Measurements from ENCODE around the gene COLEC11. TPM values are rescaled to one million over a fixed set of nuclear protein-coding genes. Genes with fewer than 3 reads are reported as not detected.

COLEC11 gene
- total RNA-seq, 1 donor, result not detected

DNA sequence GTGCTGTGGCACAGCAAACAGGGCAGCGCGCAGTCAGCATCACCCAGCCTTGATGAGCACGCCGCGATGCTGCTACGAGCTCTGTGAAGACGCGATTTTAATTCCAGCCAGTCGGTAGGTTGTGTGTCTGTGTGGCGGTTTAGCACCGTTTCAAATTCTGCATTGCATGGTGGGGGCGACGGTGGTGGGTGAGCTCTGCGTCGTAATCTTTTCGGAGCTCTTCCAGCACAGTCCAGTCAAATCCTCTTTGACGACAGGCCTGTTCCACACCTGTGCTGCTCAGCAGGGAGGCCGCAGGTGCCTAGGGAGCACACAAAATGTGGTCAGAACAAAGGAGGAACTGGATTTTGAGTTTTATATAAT is 71.7 kb downstream of the COLEC11 start:
- no peak for DNase-seq (ENCODE audit: low read depth in 2 of 3, low spot score in 2 of 3)

DNA sequence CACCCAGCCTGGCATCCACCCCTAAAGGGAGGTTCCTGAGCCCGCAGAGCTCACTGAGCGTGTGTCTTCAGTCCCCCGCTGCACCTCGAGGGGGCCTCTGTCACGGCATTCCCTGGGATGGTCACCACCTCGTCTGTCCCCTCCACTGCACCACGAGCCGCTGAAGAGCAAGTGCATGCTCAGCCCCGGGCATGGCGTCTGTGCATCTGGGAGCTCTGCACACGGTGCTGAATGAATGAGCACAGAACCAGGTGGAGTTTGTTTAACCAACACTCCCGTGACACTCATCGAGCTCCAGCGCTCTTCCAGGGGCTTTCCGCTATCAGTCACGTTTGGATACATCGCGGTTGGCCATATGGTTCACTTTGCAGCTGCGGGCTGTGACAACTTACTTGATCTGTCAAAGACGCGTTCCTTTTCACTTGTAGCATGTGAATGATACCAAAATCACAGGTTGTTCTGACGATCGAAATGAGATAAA is 72.3 kb downstream of the COLEC11 start:
- DNase-seq (ENCODE audit: low read depth in 2 of 3, low spot score in 2 of 3), result no peak

DNA sequence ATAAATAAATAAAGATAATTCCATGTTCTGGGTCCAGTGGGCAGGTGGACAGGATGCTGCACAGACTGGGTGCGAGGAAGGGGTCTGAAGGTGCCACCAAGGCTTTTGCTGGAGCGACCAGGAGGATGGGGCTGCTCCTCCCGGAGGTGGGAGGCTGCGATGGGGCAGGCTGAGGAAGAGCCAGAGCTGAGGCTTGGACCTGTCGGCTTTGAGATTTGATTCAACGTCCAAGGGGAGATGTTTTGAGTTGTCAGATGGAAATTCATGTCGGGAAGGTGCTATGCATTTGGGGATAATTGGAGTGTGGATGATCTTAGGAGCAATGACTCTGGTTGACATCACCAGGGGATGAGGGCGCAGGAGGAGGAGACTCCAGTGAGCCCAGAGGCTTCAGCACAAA is 74.7 kb downstream of the COLEC11 start:
- DNase-seq (ENCODE audit: low read depth in 2 of 3, low spot score in 2 of 3), result no peak

DNA sequence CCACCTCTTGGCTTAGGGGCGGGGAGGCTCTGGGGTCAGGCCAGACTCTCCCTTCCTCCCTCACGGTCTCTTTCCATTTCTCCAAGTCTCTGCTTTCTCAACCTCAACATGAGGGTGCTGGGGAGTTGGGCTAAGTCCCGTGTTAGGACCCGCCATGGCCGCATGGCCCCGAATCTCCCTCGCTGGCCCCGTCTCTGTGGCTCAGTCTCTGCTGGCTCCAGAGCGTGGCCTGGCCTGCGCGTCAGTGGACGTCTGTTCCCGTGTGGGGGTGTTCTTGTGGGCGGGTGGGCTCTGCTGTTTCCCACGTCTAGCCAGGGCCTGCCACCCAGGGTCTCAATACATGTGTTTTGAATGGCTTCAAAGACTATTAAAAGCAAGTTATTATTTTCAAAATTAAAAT is 75.5 kb downstream of the COLEC11 start:
- DNase-seq (ENCODE audit: low read depth in 2 of 3, low spot score in 2 of 3), result no peak

DNA sequence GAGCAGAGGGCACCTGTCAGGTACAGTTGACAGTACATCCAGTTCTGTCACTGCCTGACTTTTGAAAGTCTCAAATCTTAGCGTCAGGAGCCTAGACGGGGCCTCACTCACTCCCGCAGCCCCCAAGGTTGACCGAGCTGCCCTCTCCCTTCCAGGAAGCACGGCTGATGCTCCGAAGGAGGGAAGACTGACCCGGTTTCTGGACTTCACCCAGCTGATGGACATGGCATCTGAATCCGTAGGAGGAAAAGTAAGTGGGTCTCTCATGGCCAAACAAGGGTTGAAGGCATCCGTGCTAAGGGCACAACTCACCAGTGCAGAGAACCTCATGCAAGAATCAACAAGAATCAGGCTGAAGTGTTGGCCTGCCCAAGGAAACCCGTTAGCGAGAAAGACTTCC is 76.0 kb downstream of the COLEC11 start:
- no peak for DNase-seq (ENCODE audit: low read depth in 2 of 3, low spot score in 2 of 3)

DNA sequence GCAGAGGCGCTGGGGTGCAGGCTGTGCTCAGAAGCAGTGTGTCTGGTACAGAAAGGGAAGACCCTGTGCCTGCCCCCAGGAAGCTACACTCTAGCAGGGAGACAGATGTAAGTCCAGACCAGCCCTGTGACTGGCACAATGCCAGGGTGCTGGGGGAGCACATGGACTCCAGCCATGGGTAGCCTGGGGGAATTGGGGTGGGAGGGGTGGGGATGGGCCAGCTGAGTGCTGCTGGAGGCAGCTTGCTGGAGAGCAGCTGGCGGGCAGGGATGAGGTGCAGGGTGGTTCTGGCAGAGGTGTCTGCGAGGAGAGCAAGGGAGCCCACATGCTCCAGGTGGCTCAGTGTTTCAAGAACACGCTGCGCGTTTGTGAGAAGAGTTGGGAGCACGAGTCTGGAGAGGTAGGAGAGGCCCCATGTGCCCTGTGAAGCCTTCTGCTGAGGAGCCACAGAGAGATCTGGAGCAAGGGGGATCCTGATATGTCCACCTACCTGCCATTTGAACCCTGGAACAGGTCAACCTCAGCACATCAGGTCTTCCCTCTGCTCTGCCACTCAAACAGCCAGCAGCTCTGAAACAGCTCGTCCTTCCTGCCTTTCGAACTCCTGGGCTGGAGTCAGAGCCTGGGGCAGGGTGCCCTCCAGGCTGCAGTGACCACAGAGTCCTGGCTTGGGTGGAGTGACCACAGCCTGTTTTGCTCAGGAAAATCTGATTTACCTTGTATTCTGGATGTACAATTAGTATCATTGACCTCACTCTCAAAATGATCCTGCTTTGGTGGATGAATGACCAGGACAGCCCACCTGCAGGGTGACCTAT is 78.2 kb downstream of the COLEC11 start:
- DNase-seq (ENCODE audit: low read depth in 2 of 3, low spot score in 2 of 3), result no peak

DNA sequence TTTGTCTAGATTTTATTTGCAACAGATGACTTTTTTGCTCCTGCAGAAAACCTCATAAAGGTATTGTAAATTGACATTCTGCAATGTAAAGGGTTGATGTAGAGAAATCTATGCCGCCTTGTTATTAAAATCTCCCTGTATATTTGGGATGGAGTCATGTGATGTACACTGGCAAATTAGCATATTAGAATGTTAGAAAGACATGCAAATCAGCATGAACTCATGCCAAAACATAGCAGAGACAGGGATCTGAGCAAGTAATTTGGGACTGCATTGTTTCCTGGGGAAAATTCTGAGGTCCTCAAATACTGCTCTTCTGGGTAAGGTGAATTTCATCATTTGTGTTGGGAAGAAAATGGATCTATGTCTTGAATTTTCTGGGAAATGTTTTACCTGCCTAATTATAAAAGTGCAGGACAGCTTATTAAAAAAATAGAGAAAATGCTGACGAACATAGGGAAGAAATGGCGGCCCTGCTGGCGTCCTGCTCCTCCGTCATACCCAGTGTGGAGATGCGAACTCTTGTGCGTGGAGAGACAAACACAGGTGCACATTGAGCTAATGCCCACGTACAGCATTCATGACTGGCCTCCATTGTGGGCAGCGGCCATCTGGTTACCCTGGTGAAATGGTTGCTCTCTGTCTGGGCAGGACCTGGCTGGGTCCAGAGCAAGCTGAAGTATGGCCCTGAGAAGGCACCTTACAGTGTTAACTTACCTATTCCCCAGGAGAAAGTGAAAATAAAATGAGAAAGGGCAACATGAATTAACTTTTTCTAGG is 79.3 kb downstream of the COLEC11 start:
- DNase-seq (ENCODE audit: low read depth in 2 of 3, low spot score in 2 of 3), result no peak

DNA sequence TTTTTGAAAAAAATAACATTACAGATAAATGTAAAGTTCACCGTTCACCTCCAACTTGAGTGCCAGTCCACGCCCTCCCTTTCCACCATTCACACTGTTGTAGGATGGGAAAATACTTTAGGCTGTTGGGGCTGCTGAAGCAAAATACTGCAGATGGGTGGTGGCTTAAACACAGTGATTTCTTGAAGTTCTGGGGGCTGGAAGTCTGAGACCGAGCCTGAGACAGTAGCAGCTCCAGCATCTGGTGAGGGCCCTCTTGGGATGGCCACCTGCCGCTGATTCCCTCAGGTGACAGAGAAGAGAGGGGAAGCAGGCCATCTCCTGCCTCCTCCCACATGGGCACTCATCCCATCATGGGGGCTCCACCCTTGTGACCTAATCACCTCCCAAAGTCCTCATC is 80.8 kb downstream of the COLEC11 start:
- no peak for DNase-seq (ENCODE audit: low read depth in 2 of 3, low spot score in 2 of 3)

DNA sequence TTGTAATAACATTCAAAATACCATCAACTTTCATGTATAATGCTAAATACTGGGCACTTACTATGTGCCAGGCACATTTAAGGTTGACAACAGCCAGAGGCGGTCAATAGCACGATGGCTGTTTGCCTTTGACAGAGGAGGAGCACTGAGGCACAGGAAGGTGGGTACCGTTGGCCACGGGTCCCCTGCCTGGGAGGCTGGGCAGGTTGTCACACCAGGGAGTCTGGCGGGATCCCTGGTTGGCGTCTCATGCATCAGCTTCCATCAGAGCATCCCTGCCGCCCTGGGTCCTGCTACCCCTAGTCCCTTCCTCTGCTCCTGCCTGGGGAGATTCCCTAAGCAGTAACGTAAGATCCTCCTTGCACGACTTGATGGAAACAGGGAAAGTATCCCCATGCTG is 82.5 kb downstream of the COLEC11 start:
- no peak for DNase-seq (ENCODE audit: low read depth in 2 of 3, low spot score in 2 of 3)

DNA sequence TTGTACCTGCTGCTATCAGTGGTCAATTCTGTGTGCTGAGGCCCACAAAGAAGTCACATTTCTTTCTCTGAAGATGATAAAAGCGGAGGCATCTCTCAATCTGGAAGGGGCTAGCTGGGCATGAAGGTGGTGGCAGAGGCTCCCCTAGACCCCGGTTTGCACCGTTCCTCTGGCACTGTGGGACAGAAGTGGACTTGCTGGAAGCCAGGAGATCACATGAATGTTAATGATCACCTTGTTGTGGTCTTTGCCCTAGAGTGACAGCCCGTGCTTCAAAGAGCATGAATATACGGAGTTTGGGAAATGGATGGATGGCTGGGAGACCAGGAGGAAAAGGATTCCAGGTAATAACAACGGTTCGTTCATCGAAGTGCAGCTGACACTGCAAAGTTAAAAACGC is 83.3 kb downstream of the COLEC11 start:
- DNase-seq (ENCODE audit: low read depth in 2 of 3, low spot score in 2 of 3), result no peak

DNA sequence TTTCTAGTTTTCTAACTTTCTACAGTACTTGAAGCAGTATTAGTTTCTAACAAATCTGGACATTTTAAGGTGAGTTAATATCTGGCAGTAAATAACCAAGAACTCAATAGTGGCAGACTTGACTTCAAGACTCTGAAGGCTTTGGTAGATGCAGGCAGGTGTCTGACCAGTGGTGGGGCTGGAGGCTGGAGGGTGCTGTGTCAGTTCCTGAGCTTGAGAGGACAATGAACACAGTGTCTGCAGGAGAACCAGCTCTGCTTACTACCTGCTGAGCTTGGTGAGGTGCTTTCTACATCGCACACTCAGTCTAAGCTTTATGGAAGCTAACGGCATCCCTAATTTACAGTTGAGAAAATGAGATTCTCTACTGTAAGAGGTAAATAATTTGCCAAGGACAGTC is 84.3 kb downstream of the COLEC11 start:
- no peak for DNase-seq (ENCODE audit: low read depth in 2 of 3, low spot score in 2 of 3)

DNA sequence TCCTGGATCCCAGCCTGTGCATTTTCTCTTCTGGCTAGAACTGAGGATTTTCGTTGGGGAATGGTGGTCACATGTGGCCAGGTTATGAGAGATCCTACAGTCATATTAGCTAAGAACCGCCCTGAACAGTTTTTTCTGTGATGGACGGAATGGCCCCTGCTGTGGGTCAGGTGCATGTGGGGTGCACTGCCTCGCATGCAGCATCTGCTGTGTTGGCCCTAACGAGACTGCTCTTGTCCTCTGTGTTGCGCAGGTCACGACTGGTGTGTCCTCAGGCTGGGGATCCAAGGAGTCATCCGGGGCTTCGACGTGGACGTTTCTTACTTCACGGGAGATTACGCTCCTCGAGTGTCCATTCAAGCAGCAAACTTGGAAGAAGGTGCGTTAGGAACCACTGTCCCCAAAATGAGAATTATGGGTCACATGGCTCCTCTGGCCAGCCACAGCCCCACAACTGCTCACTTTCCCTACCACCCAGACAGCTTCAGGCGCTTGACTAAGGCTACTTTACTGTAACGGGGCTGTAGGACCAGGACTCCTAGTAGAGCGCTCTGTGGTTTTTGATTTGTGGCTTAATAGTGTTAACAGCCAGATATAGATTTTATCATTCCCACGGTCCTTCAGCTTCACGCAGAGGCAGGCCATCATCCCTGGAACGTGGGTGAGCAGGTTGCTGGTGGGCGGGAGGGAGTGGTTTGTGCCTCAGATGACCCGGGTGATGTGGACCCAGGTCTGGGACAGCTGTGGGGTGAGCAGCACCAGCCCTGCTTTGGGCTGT is 84.9 kb downstream of the COLEC11 start:
- no peak for DNase-seq (ENCODE audit: low read depth in 2 of 3, low spot score in 2 of 3)

DNA sequence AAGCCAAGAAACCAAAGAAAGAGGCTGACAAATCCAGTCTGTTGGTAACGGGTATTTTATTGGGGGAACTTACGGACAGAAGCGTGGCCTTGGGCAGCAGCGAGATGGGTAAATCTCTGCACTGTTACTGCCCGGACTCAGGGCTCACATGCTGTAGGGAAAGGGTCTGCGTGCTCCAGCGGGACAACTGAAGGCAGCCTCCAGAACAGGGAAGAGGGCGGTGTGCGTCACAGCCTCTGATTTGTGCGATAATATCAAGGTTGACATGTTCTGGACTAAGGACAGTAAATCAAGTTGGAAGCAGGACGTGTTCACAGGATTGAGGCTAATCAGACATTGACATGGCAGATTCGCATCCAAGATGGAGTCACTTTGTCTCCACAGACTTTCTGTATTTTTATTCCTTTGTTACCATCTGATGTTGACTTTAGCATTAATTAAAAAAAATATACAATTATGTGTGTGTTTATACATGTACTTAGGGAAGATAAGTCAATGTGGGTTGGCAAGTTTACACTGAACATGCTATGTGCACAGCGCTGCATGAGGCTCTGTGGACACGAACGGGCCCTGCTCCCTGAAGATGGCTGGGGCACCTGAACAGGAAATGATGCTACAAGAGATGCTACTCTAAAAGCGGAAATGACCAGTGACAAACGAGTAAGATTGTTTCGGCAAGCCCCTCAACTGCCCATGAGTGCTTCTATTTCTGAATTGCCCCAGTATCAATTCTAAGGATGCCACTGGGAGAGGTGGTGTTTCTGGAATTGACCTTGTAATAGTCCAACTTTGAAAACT is 85.8 kb downstream of the COLEC11 start:
- no peak for DNase-seq (ENCODE audit: low read depth in 2 of 3, low spot score in 2 of 3)

DNA sequence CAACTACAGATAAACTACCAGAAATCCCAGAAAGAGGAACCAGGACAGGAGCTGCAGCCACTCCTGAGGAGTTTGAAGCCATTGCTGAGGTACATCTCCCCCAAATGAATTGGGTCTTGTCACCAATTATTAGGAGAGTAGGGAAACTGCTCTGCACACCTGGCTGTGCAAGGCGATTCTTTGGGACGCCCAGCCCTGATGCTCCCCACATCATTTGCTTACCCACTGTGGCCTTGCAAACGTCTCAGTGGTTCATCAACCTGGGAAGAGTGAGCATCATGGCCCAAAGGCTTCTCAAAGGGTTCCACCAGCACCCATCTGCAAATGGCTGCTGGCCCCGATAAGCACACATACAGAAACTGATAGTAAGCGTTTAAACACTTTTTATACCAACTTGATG is 86.7 kb downstream of the COLEC11 start:
- no peak for DNase-seq (ENCODE audit: low read depth in 2 of 3, low spot score in 2 of 3)

DNA sequence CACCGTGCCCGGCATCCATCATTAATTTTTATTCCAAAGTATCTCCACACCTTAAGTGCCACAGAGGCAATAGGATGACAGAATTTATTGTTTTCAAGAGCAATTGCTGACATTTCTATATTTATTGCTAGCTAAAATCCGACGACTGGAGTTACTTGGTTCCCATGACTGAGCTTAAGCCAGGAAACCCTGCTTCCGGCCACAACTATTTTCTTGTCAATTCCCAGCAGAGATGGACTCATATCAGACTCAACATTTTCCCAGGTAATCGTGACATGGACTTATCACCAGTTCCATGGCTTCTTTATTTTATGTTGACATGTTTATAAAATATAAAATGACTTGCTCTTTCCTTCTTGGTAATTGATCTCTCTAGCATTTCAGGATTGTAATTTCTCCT is 87.9 kb downstream of the COLEC11 start:
- no peak for DNase-seq (ENCODE audit: low read depth in 2 of 3, low spot score in 2 of 3)

DNA sequence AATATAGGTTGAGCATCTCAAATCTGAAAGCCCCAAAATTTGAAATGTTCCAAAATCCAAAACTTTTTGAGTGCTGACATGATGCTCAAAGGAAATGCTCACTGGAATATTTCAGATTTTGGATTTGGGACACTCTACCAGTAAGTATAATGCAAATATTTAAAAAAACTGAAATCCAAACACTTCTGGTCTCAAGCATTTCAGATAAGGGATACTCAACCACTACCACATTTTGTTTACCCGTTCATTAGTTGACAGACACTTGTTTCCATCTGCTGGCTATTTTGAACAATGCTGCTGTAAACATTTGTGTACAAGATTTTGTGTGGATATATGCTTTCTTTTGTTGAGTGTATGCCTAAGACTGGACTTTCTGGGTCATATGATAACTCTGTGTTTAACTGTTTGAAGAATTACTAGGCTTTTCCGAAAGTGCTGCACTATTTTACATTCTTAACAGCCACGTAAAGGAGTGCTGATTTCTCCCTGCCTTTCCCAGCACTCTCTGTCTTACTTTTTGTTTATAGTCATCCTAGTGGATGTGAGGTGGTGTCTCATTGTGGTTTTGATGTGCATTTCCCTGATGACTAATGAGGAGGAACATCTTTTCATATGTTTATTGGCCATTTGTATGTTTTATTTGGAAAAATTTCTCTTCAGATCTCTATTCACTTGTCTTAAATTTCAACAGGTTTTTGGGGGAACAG is 89.0 kb downstream of the COLEC11 start:
- DNase-seq (ENCODE audit: low read depth in 2 of 3, low spot score in 2 of 3), result no peak

DNA sequence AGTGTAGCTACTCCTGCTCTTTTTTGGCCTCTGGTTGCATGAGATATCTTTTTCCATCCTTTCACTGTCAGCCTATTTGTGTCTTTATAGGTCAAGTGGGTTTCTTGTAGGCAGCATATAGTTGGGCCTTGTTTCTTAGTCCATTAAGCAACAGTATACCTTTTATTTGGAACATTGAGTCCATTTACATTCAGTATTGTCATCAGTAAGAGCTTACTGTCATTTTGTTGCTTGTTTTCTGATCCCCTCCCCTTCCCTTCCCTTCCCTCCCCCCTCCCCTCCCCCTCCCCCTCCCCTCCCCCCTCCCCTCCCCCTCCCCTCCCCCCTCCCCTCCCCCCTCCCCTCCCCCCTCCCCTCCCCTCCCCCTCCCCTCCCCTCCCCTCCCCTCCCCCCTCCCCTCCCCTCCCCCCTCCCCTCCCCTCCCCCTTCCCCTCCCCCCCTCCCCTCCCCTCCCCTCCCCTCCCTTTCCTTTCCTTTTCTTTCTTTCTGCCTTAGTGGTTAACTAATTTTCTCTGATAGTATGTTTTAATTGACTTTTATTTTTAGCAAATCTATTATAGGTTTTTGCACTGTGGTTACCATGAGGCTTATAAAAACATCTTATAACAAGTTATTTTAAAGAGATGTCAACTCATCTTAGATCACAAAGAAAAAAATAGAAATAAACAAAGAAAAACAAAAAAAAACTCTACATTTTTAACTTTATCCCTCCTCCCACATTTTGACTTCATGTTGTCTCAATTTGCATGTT is 95.3 kb downstream of the COLEC11 start:
- no peak for DNase-seq (ENCODE audit: low read depth in 2 of 3, low spot score in 2 of 3)

DNA sequence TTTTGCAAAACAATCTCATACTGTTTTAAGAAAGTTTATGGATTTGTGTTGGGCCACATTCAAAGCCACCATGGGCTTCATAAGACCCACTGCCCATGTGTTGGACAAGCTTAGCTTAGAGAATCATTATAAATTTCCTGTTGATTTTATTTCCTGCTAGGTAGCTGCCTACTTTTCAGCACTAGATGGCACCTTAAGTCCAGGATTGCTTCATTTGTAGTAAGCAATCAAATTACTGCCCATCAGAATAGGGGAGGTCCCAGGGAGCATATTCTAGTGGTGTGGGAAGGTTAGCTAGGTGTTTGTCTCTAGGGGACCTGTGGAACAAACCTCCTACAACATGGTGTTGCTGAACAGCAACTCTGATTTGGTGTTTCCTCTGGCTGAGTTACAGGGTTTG is 97.5 kb downstream of the COLEC11 start:
- peak in 2 of 3 donors; percentile 8 to 40 for DNase-seq (ENCODE audit: low read depth in 2 of 3, low spot score in 2 of 3)

Data from hematopoietic multipotent progenitor cell (in vitro differentiated cells).